HL-60 (cell line): ENCODE data around the gene BEST3.

Experiments used
- DNase-seq, 2 experiments: peaks; one replicate each; pipeline ENCODE4 v3.0.0-alpha.2; 2010 to 2020; ENCODE audit warnings: low read depth in 1 of 2, low spot score in 1 of 2
- H3K27ac ChIP-seq: fragments of 250-450 bp; sonication (Bioruptor Pico); replicated peaks from 2 replicates; pipeline ENCODE4 v1.5.1; 2020; ENCODE audit warnings: mild to moderate bottlenecking, moderate library complexity
- H3K27me3 ChIP-seq: fragments of 250-450 bp; sonication (Bioruptor Pico); 2 replicates; pipeline ENCODE4 v1.5.1; 2021; ENCODE audit warnings: mild to moderate bottlenecking, moderate library complexity; ENCODE audit not compliant: insufficient read depth, poor library complexity, severe bottlenecking
- H3K4me3 ChIP-seq: replicated peaks from 2 replicates; pipeline ENCODE4 v1.5.1; 2011; ENCODE audit warnings: mild to moderate bottlenecking, control low read depth, low read length; ENCODE audit not compliant: insufficient read depth
- CTCF ChIP-seq: IDR thresholded peaks from one replicate; pipeline ENCODE4 v1.5.1; 2011; ENCODE audit warnings: low read length, control low read depth, inconsistent platforms; ENCODE audit not compliant: insufficient read depth
- GABPA ChIP-seq: IDR thresholded peaks from 2 replicates; pipeline ENCODE4 v1.6.1; 2012; ENCODE audit warnings: low read depth
- POLR2AphosphoS5 ChIP-seq: IDR thresholded peaks from 2 replicates; pipeline ENCODE4 v1.6.1; 2012; ENCODE audit warnings: low read depth
- REST ChIP-seq: IDR thresholded peaks from 2 replicates; pipeline ENCODE4 v1.6.1; 2012; ENCODE audit warnings: low read depth; ENCODE audit not compliant: insufficient replicate concordance
- SPI1 ChIP-seq: IDR thresholded peaks from 2 replicates; pipeline ENCODE4 v1.6.1; 2012; ENCODE audit warnings: low read depth, mild to moderate bottlenecking, borderline replicate concordance

Gene BEST3

DNA sequence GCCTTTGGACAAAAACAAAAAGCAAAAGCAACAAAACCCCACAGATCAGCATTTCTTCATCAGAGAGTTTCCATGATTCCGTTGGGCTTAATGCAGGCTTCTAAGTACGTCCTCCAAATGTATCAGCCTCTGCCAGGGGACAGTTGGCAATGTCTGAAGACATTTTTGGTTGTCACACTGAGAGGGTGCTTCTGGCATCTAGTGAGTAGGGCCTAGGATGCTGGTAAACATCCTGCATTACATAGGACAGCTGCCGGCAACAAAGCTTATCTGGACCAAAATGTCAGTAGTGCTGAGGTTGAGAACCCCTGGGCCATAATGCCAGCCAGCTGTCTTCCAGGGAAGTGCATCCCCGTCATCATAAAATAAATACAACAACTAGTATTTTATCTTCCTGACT lies 79.0 kb downstream of the BEST3 start:
- H3K4me3 ChIP-seq: no peak overlapping the region
- TF ChIP-seq REST (no peak), GABPA (no peak), CTCF (no peak), POLR2AphosphoS5 (no peak), SPI1 (no peak)
- no peak for DNase-seq
- H3K27me3 ChIP-seq: no peaks in the 10 kb centered on the region
- no peak overlapping the region for H3K27ac ChIP-seq

DNA sequence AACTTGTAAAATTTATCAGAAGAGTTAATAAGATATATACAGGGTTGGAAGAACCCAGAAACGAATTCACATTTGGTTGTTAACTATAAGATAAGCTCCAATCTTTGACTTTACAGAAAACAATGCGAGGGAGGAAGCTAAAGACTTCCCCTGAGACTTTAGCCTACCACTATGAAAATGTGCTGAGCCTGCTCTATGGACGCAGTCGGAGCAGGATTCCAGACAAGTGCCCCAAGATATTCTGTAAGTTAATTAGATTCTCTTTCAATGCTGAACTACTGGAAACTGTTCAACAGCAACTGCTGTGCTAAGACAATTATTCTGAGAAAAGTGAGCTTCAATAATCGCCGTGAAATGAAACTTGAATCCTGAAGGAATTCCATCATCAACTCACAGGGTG lies 80.1 kb downstream of the BEST3 start:
- Histone ChIP-seq H3K27me3 (no peaks in the 10 kb centered on the region), H3K27ac (no peak overlapping the region), H3K4me3 (no peak overlapping the region)
- TF ChIP-seq CTCF (no peak), REST (no peak), POLR2AphosphoS5 (no peak), SPI1 (no peak), GABPA (no peak)
- DNase-seq: no peak

GRCh38 chr12:69616025-69616424 lies 83.1 kb downstream of the BEST3 start:
- no peak overlapping the region for H3K27ac ChIP-seq
- H3K27me3 ChIP-seq: no peaks in the 10 kb centered on the region
- DNase-seq: no peak
- no peak overlapping the region for H3K4me3 ChIP-seq
- TF ChIP-seq CTCF: no peak
- TF ChIP-seq POLR2AphosphoS5: no peak
- TF ChIP-seq SPI1: no peak
- no peak for TF ChIP-seq GABPA
- TF ChIP-seq REST: no peak
